SK-N-SH (cell line): ENCODE measurements around the gene NEU2.

Source experiments
- CTCF ChIP-seq: fragments of 200-600 bp; sonication (generic); IDR thresholded peaks from 2 replicates; pipeline ENCODE4 v1.6.1; 2017; ENCODE audit warnings: antibody characterized with exemption, mild to moderate bottlenecking, moderate library complexity
- EP300 ChIP-seq, 2 experiments: IDR thresholded peaks; 2 replicates each; pipeline versions ENCODE4 v1.4.0 to v1.6.1; 2012; ENCODE audit warnings: borderline replicate concordance in 1 of 2, low read depth in 1 of 2, low read length in 1 of 2
- EZH2phosphoT487 ChIP-seq: fragments of 200-600 bp; sonication (generic); IDR thresholded peaks from 2 replicates; pipeline ENCODE4 v1.6.1; 2017; ENCODE audit warnings: low read depth, mixed run types, mild to moderate bottlenecking, antibody characterized with exemption, moderate library complexity, borderline replicate concordance
- FOXM1 ChIP-seq: IDR thresholded peaks from 2 replicates; pipeline ENCODE4 v1.4.0; 2012; ENCODE audit warnings: low read depth, mild to moderate bottlenecking
- GABPA ChIP-seq: IDR thresholded peaks from 2 replicates; pipeline ENCODE4 v1.4.0; 2012; ENCODE audit warnings: low read depth, mild to moderate bottlenecking
- MAX ChIP-seq: IDR thresholded peaks from 2 replicates; pipeline ENCODE4 v1.4.0; 2012; ENCODE audit warnings: low read depth
- MEF2A ChIP-seq: IDR thresholded peaks from 2 replicates; pipeline ENCODE4 v1.4.0; 2012; ENCODE audit warnings: low read depth, borderline replicate concordance
- POLR2AphosphoS5 ChIP-seq: IDR thresholded peaks from 2 replicates; pipeline ENCODE4 v1.6.1; 2012; ENCODE audit warnings: low read depth, low read length
- RAD21 ChIP-seq: IDR thresholded peaks from 2 replicates; pipeline ENCODE4 v1.6.1; 2012; ENCODE audit warnings: mild to moderate bottlenecking, low read length
- RXRA ChIP-seq: IDR thresholded peaks from 2 replicates; pipeline ENCODE4 v1.4.0; 2012; ENCODE audit warnings: low read depth, mild to moderate bottlenecking, borderline replicate concordance
- SMC3 ChIP-seq: IDR thresholded peaks from 2 replicates; pipeline ENCODE4 v1.6.1; 2012; ENCODE audit warnings: low read depth, low read length, improper control_type of control experiment
- TCF12 ChIP-seq: IDR thresholded peaks from 2 replicates; pipeline ENCODE4 v1.4.0; 2012
- TF ChIP-seq, protein P1 (sequence below): IDR thresholded peaks from 2 replicates; pipeline ENCODE4 v1.4.0; 2012; ENCODE audit warnings: low read depth, borderline replicate concordance

DNA sequence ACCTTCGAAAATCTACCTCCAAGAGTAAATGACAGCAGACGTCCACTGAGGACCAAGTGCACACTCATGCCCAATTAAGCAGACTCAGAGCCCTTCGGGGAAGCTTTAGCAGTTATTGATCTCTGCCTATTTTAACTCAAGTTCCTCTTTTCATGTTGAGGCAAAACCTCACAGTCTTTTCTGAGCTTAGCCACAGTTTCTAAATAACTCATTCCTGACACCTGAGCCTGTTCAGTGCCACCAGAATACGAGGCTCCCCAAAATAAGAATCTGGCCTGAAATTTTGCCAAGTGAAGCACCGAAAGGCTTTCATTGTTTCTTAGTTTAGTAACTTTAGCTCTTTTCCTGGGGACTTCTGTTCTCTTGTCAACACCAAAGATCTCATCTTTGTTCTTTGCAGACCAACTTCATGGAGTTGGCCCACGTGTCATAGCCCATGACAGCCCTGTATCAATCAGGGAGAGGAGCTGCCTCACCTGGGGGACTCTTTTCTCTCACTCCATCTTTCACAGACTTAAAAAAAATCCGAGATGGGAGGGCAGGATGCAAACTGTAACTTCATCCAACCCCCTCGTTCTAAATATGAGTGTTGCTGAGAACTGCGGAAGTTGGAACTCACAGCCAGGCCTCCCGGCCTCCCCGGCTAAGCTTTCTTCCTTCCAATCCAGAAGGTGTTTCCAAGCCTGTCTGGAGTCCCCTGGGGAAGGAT lies 49.9 kb downstream of the NEU2 start:
- no peak for TF ChIP-seq POLR2AphosphoS5
- no peak for TF ChIP-seq GABPA
- no peak for TF ChIP-seq CTCF
- no peak for TF ChIP-seq FOXM1
- no peak for TF ChIP-seq SMC3
- no peak for TF ChIP-seq RAD21
- TF ChIP-seq EZH2phosphoT487: no peak
- TF ChIP-seq MAX: no peak
- no peak for TF ChIP-seq RXRA
- no peak for TF ChIP-seq TCF12
- no peak for TF ChIP-seq EP300 (IDR thresholded peaks at IDR 0.05; ENCODE audit: borderline replicate concordance in 1 of 2, low read depth in 1 of 2, low read length in 1 of 2)
- TF ChIP-seq, protein P1, sequence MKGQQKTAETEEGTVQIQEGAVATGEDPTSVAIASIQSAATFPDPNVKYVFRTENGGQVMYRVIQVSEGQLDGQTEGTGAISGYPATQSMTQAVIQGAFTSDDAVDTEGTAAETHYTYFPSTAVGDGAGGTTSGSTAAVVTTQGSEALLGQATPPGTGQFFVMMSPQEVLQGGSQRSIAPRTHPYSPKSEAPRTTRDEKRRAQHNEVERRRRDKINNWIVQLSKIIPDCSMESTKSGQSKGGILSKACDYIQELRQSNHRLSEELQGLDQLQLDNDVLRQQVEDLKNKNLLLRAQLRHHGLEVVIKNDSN: no peak
- TF ChIP-seq MEF2A: no peak
